ENCODE data around the gene FKBP3. TPM values are rescaled to one million over a fixed set of nuclear protein-coding genes. Genes with fewer than 3 reads are reported as not detected.
"Not testable (repeated sequence)": the region's sequence is repeated elsewhere in the genome, so short reads cannot be mapped to it uniquely, and the experiment has no call there.

FKBP3 gene
- total and polyA plus RNA-seq, 2 of the 13 experiments (the other 11 are each of a cell fraction or from before 2014, with no cell fraction given), result 57.0 to 87.6 TPM

DNA sequence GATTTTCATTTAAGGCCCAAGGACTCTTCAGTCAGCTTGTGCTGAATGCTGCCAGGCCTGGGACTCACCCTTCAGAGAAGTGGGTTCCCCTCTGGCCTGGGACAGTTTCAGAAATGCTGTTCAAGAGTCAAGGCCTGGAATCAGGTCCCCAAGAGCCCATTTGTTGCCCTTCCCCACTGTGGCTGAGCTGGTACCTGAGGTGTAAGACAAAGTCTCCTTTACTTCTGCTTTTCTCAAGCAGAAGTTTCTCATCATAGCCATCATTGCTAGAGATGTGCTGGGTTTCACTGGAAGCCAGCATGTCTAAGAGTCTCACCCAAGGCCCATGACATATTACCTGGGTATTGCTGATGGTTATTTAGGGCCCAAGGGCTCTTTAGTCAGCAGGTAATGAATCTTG is 10.4 kb upstream of the FKBP3 start:
- H3K9ac ChIP-seq (ENCODE audit: insufficient read depth, low read depth, low read length), result no peak overlapping the region
- in situ Hi-C loops (cut with HindIII; ENCODE audit: extremely low pct_ligation_motif_present, low pct_unique_long_range_greater_than_20kb), result no loop called here
- H2AFZ ChIP-seq (ENCODE audit: low read length), result no peak overlapping the region
- no peak for FAIRE-seq
- no TSS peak for BruUV-seq (replicated peaks)
- ATAC-seq, result no peak
- CTCF ChIA-PET (ENCODE audit: low intra/inter-chr PET ratio, low total read pairs), result no interaction called here
- H3K4me1 ChIP-seq (ENCODE audit: insufficient read depth, low read length), result no peaks in the 10 kb centered on the region
- H3K36me3 ChIP-seq (replicated peaks in 1 of 2; ENCODE audit: control insufficient read depth in 1 of 2, insufficient read depth in 2 of 2, low read length in 2 of 2), result peaks cover 1 to 4% of the 10 kb centered on the region in 2 experiments; a peak in 3 of 5 replicates
- H3K27me3 ChIP-seq (ENCODE audit: control insufficient read depth in 1 of 2, insufficient read depth in 2 of 2, low read length in 2 of 2), result no peaks in the 10 kb centered on the region
- H3K27ac ChIP-seq (ENCODE audit: extremely low read length, insufficient read depth, low read length), result no peak overlapping the region
- POLR2A ChIA-PET, result no interaction called here
- peaks cover 6% of the 10 kb centered on the region for H3K79me2 ChIP-seq (ENCODE audit: insufficient read depth, low read length)
- DNase-seq (ENCODE audit: low spot score), result no peak
- intact Hi-C loops (cut with micrococcal nuclease; ENCODE audit: unreplicated experiment), result no loop called here
- TF ChIP-seq ZNF24 (IDR thresholded peaks at IDR 0.05) (no peak), ZNF775 (CRISPR knock-in tag; IDR thresholded peaks at IDR 0.05; ENCODE audit: borderline replicate concordance) (no peak), SRSF1 (optimal IDR thresholded peaks at IDR 0.05; ENCODE audit: low read depth, low read length) (no peak), SMAD3 (CRISPR knock-in tag; IDR thresholded peaks at IDR 0.05) (no peak), ZNF562 (CRISPR knock-in tag; IDR thresholded peaks at IDR 0.05; ENCODE audit: borderline replicate concordance) (no peak), ATRX (CRISPR knock-in tag; IDR thresholded peaks at IDR 0.05; ENCODE audit: borderline replicate concordance) (no peak), ESRRA (CRISPR knock-in tag; IDR thresholded peaks at IDR 0.05; ENCODE audit: low read depth) (no peak), ZBTB7B (CRISPR knock-in tag; IDR thresholded peaks at IDR 0.05) (no peak), ZNF33A (CRISPR knock-in tag; IDR thresholded peaks at IDR 0.05; ENCODE audit: borderline replicate concordance) (no peak), ETV6 (CRISPR knock-in tag; conservative IDR thresholded peaks at IDR 0.05) (no peak), ZMYM4 (CRISPR knock-in tag; IDR thresholded peaks at IDR 0.05) (no peak)
- TF ChIP-seq, protein P1, sequence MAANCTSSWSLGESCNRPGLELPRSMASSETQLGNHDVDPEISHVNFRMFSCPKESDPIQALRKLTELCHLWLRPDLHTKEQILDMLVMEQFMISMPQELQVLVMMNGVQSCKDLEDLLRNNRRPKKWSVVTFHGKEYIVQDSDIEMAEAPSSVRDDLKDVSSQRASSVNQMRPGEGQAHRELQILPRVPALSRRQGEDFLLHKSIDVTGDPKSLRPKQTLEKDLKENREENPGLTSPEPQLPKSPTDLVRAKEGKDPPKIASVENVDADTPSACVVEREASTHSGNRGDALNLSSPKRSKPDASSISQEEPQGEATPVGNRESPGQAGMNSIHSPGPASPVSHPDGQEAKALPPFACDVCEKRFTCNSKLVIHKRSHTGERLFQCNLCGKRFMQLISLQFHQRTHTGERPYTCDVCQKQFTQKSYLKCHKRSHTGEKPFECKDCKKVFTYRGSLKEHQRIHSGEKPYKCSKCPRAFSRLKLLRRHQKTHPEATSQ (CRISPR knock-in tag; IDR thresholded peaks at IDR 0.05; ENCODE audit: borderline replicate concordance), result no peak
- TF ChIP-seq, protein P2, sequence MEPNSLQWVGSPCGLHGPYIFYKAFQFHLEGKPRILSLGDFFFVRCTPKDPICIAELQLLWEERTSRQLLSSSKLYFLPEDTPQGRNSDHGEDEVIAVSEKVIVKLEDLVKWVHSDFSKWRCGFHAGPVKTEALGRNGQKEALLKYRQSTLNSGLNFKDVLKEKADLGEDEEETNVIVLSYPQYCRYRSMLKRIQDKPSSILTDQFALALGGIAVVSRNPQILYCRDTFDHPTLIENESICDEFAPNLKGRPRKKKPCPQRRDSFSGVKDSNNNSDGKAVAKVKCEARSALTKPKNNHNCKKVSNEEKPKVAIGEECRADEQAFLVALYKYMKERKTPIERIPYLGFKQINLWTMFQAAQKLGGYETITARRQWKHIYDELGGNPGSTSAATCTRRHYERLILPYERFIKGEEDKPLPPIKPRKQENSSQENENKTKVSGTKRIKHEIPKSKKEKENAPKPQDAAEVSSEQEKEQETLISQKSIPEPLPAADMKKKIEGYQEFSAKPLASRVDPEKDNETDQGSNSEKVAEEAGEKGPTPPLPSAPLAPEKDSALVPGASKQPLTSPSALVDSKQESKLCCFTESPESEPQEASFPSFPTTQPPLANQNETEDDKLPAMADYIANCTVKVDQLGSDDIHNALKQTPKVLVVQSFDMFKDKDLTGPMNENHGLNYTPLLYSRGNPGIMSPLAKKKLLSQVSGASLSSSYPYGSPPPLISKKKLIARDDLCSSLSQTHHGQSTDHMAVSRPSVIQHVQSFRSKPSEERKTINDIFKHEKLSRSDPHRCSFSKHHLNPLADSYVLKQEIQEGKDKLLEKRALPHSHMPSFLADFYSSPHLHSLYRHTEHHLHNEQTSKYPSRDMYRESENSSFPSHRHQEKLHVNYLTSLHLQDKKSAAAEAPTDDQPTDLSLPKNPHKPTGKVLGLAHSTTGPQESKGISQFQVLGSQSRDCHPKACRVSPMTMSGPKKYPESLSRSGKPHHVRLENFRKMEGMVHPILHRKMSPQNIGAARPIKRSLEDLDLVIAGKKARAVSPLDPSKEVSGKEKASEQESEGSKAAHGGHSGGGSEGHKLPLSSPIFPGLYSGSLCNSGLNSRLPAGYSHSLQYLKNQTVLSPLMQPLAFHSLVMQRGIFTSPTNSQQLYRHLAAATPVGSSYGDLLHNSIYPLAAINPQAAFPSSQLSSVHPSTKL (CRISPR knock-in tag; IDR thresholded peaks at IDR 0.05), result no peak
- TF ChIP-seq, protein P3, sequence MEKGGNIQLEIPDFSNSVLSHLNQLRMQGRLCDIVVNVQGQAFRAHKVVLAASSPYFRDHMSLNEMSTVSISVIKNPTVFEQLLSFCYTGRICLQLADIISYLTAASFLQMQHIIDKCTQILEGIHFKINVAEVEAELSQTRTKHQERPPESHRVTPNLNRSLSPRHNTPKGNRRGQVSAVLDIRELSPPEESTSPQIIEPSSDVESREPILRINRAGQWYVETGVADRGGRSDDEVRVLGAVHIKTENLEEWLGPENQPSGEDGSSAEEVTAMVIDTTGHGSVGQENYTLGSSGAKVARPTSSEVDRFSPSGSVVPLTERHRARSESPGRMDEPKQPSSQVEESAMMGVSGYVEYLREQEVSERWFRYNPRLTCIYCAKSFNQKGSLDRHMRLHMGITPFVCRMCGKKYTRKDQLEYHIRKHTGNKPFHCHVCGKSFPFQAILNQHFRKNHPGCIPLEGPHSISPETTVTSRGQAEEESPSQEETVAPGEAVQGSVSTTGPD (CRISPR knock-in tag; IDR thresholded peaks at IDR 0.05), result no peak
- H4K20me1 ChIP-seq (ENCODE audit: insufficient read depth, low read length), result no peaks in the 10 kb centered on the region
- H3K9me3 ChIP-seq (ENCODE audit: low read length), result no peaks in the 10 kb centered on the region
- H3K4me3 ChIP-seq (replicated peaks in 1 of 3; ENCODE audit: insufficient read depth in 1 of 3, low read depth in 2 of 3, low read length in 3 of 3), result no peak overlapping the region
- no peak overlapping the region for H3K4me2 ChIP-seq (ENCODE audit: low read depth, low read length)

DNA sequence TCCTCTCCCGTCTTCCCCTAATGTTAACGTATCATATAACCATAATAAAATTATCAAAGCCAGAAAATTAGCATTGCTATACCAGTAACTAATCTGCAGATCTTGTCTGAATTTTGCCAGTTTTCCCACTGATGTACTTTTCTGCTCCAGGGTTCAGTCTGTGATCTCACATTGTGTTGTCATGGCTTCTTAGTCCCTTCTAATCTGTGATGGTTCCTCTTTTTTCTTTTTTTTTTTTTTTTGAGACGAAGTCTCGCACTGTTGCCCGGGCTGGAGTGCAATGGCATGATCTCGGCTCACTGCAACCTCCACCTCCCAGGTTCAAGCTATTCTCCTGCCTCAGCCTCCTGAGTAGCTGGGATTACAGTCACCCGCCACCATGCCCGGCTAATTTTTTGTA is 7.8 kb upstream of the FKBP3 start:
- peaks cover 32% of the 10 kb centered on the region for H3K79me2 ChIP-seq (ENCODE audit: insufficient read depth, low read length)
- not testable (repeated sequence) for H3K27ac ChIP-seq (ENCODE audit: extremely low read length, insufficient read depth, low read length); DNase-seq (ENCODE audit: low spot score)

More for the DNA sequence above, 7.8 kb upstream of the FKBP3 start:
- H3K9me3 ChIP-seq (ENCODE audit: low read length); H3K9ac ChIP-seq (ENCODE audit: insufficient read depth, low read depth, low read length); H3K36me3 ChIP-seq (replicated peaks in 1 of 2; ENCODE audit: control insufficient read depth in 1 of 2, insufficient read depth in 2 of 2, low read length in 2 of 2); in situ Hi-C loops (cut with HindIII; ENCODE audit: extremely low pct_ligation_motif_present, low pct_unique_long_range_greater_than_20kb); ATAC-seq; H3K4me2 ChIP-seq (ENCODE audit: low read depth, low read length); CTCF ChIA-PET (ENCODE audit: low intra/inter-chr PET ratio, low total read pairs); H3K27me3 ChIP-seq (ENCODE audit: control insufficient read depth in 1 of 2, insufficient read depth in 2 of 2, low read length in 2 of 2); BruUV-seq (replicated peaks); FAIRE-seq; intact Hi-C loops (cut with micrococcal nuclease; ENCODE audit: unreplicated experiment); POLR2A ChIA-PET; H4K20me1 ChIP-seq (ENCODE audit: insufficient read depth, low read length); H3K4me3 ChIP-seq (replicated peaks in 1 of 3; ENCODE audit: insufficient read depth in 1 of 3, low read depth in 2 of 3, low read length in 3 of 3); H2AFZ ChIP-seq (ENCODE audit: low read length): not testable (repeated sequence)
- H3K4me1 ChIP-seq (ENCODE audit: insufficient read depth, low read length), result peaks cover 20% of the 10 kb centered on the region
- WGBS (ENCODE audit: low lambda C conversion rate), result 96% methylated on average over 8 of the region's 8 CpGs
